ENCODE data around the gene VSIG10L.

- peak; percentile 14; the same call in 1 of the 2 replicates for TF ChIP-seq CTCF (conservative IDR thresholded peaks at IDR 0.05)
- TF ChIP-seq ZFX (IDR thresholded peaks at IDR 0.05), result no peak
These were observed 45.4 kb downstream of the VSIG10L start for GRCh38 chr19:51296336-51297093.
